Left ventricle myocardium inferior (tissue), 1 donor: ENCODE measurements around the gene IRX2. TPM values are rescaled to one million over a fixed set of nuclear protein-coding genes. Genes with fewer than 3 reads are reported as not detected.

Source experiments
- DNase-seq: peaks from one replicate; pipeline ENCODE4 v3.0.0-alpha.2; 2020
- H3K27ac ChIP-seq: fragments of 200-600 bp; replicated peaks from 2 replicates; pipeline ENCODE4 v1.8.0; 2021
- H3K27me3 ChIP-seq: fragments of 200-600 bp; 2 replicates; pipeline ENCODE4 v1.8.0; 2021; ENCODE audit warnings: low read depth
- H3K36me3 ChIP-seq: fragments of 200-600 bp; 2 replicates; pipeline ENCODE4 v1.8.0; 2021
- H3K4me1 ChIP-seq: fragments of 200-600 bp; 2 replicates; pipeline ENCODE4 v1.8.0; 2021
- H3K4me3 ChIP-seq: fragments of 200-600 bp; 2 replicates; pipeline ENCODE4 v1.8.0; 2021; ENCODE audit warnings: mild to moderate bottlenecking, moderate library complexity
- H3K9me3 ChIP-seq: fragments of 200-600 bp; replicated peaks from 2 replicates; pipeline ENCODE4 v1.8.0; 2021
- CTCF ChIP-seq: fragments of 200-600 bp; IDR thresholded peaks from 2 replicates; pipeline ENCODE4 v1.8.0; 2021; ENCODE audit warnings: antibody characterized with exemption, mild to moderate bottlenecking, borderline replicate concordance
- intact Hi-C: fragments of 100-400 bp; cut with micrococcal nuclease; formaldehyde crosslinking; loops from one replicate; pipeline ENCODE4 v1.11.0; 2022
- total RNA-seq: library from RNA; stranded (reverse); fragmentation: NEBNext Ultra II Directional; extraction: Animal tissue kit (Norgen Biotek cat#: 25700); gene quantifications from one replicate; pipeline ENCODE4 v1.2.1, GENCODE V29; 2021
- donor health status: DM: no; HTN: yes; CAD: no; lungs with severe emphysema.

Gene IRX2
- total RNA-seq, 1 donor from 2014 or later: 6.2 TPM

- Histone ChIP-seq H3K27me3 (peaks cover 41% of the 10 kb centered on the region), H3K27ac (no peak overlapping the region), H3K9me3 (peaks cover 11% of the 10 kb centered on the region), H3K4me3 (no peak overlapping the region), H3K36me3 (no peaks in the 10 kb centered on the region), H3K4me1 (no peaks in the 10 kb centered on the region)
- intact Hi-C loops: no loop called here
- DNase-seq: no peak
- no peak for TF ChIP-seq CTCF
Measured at GRCh38 chr5:2780421-2781171, 29.1 kb upstream of the IRX2 start.

GRCh38 chr5:2779459-2779858 lies 28.0 kb upstream of the IRX2 start:
- no peak overlapping the region for H3K27ac ChIP-seq
- TF ChIP-seq CTCF: no peak
- H3K36me3 ChIP-seq: no peaks in the 10 kb centered on the region
- H3K4me1 ChIP-seq: no peaks in the 10 kb centered on the region
- H3K4me3 ChIP-seq: no peak overlapping the region
- no peaks in the 10 kb centered on the region for H3K9me3 ChIP-seq
- H3K27me3 ChIP-seq: peaks cover 41% of the 10 kb centered on the region
- DNase-seq: no peak
- intact Hi-C loops: no loop called here

GRCh38 chr5:2776337-2777302 lies 25.1 kb upstream of the IRX2 start:
- Histone ChIP-seq H3K4me3 (no peak overlapping the region), H3K4me1 (no peaks in the 10 kb centered on the region), H3K36me3 (no peaks in the 10 kb centered on the region), H3K9me3 (no peaks in the 10 kb centered on the region), H3K27me3 (peaks cover 59% of the 10 kb centered on the region), H3K27ac (no peak overlapping the region)
- no peak for TF ChIP-seq CTCF
- intact Hi-C loops: no loop called here
- no peak for DNase-seq

GRCh38 chr5:2773327-2773726 lies 21.9 kb upstream of the IRX2 start:
- no peak for DNase-seq
- Histone ChIP-seq H3K4me3 (no peak overlapping the region), H3K27me3 (peaks cover 47% of the 10 kb centered on the region), H3K4me1 (no peaks in the 10 kb centered on the region), H3K36me3 (no peaks in the 10 kb centered on the region), H3K9me3 (no peaks in the 10 kb centered on the region), H3K27ac (no peak overlapping the region)
- intact Hi-C loops: no loop called here
- TF ChIP-seq CTCF: no peak

GRCh38 chr5:2767089-2767488 lies 15.6 kb upstream of the IRX2 start:
- no peaks in the 10 kb centered on the region for H3K9me3 ChIP-seq
- no peak overlapping the region for H3K27ac ChIP-seq
- H3K4me3 ChIP-seq: no peak overlapping the region
- DNase-seq: no peak
- intact Hi-C loops: no loop called here
- no peaks in the 10 kb centered on the region for H3K36me3 ChIP-seq
- TF ChIP-seq CTCF: no peak
- H3K27me3 ChIP-seq: peaks cover 77% of the 10 kb centered on the region
- no peaks in the 10 kb centered on the region for H3K4me1 ChIP-seq
